ENCODE measurements around the gene ARHGAP18. TPM values are rescaled to one million over a fixed set of nuclear protein-coding genes. Genes with fewer than 3 reads are reported as not detected.

ARHGAP18 gene
- total RNA-seq, 1 experiment from 2014 or later = 2.4 TPM

- Histone ChIP-seq H2AFZ (ENCODE audit: low read length) (no peak overlapping the region), H3K14ac (ENCODE audit: insufficient read depth, low read length) (no peak overlapping the region), H3K9ac (ENCODE audit: extremely low read depth, insufficient read length, low read length) (no peak overlapping the region), H4K91ac (ENCODE audit: insufficient read length, low read depth, low read length) (no peak overlapping the region), H3K27me3 (ENCODE audit: insufficient read depth, low read length) (no peaks in the 10 kb centered on the region), H4K8ac (replicated peaks; ENCODE audit: insufficient read length, low read depth, low read length) (no peak overlapping the region), H4K5ac (ENCODE audit: insufficient read length, low read depth, low read length) (no peak overlapping the region), H3T11ph (ENCODE audit: low read length) (no peak overlapping the region), H3K27ac (ENCODE audit: insufficient read length, low read depth, low read length) (no peak overlapping the region), H3K79me1 (ENCODE audit: insufficient read depth, low read depth, low read length, poor library complexity, severe bottlenecking) (no peaks in the 10 kb centered on the region), H2BK120ac (ENCODE audit: low read depth, low read length, poor library complexity, severe bottlenecking) (no peak overlapping the region), H2BK5ac (ENCODE audit: insufficient read length, low read length) (no peak overlapping the region), H3K18ac (ENCODE audit: insufficient read length, low read depth, low read length) (no peak overlapping the region), H2BK15ac (ENCODE audit: low read depth, low read length) (no peak overlapping the region), H3K23me2 (ENCODE audit: insufficient read length, low read depth, low read length, poor library complexity, severe bottlenecking) (no peaks in the 10 kb centered on the region), H3K56ac (ENCODE audit: insufficient read length, low read depth, low read length) (no peak overlapping the region), H3K4me1 (ENCODE audit: insufficient read depth, low read length) (no peaks in the 10 kb centered on the region), H3K79me2 (ENCODE audit: insufficient read depth, low read length) (no peaks in the 10 kb centered on the region), H2BK12ac (ENCODE audit: insufficient read length, low read depth, low read length) (no peak overlapping the region), H2BK20ac (ENCODE audit: low read depth, low read length, poor library complexity, severe bottlenecking) (no peak overlapping the region), H2AK5ac (ENCODE audit: insufficient read length, low read length) (no peak overlapping the region), H3K9me3 (ENCODE audit: control insufficient read depth, low read depth, low read length) (no peaks in the 10 kb centered on the region), H4K20me1 (ENCODE audit: control insufficient read depth, insufficient read depth, insufficient read length) (no peaks in the 10 kb centered on the region), H3K4me2 (ENCODE audit: insufficient read depth, insufficient read length, low read length) (no peak overlapping the region), H3K4ac (ENCODE audit: low read depth, low read length) (no peak overlapping the region), H3K23ac (ENCODE audit: insufficient read length, low read depth, low read length) (no peak overlapping the region)
- Mint-ChIP-seq H3K9me3 (no peaks in the 10 kb centered on the region), H3K27ac (no peak overlapping the region), H3K4me1 (no peaks in the 10 kb centered on the region), H3K27me3 (ENCODE audit: low read depth) (no peaks in the 10 kb centered on the region), H3K4me3 (no peak overlapping the region), H3K36me3 (ENCODE audit: insufficient read depth in 1 of 3, low read depth in 3 of 3) (no peaks in the 10 kb centered on the region)
- no peak for DNase-seq
- no peak for TF ChIP-seq CTCF (conservative IDR thresholded peaks at IDR 0.05)
- WGBS (ENCODE audit: extremely low coverage, insufficient read length, low lambda C conversion rate) = no CpG with 5 or more reads among the region's 2 CpGs
Measured at GRCh38 chr6:129754750-129755149, 44.8 kb upstream of the ARHGAP18 start.
